H1 (cell line): Measurements from ENCODE around the gene EN2. TPM values are rescaled to one million over a fixed set of nuclear protein-coding genes. Genes with fewer than 3 reads are reported as not detected.

Experiments used
- CTCF ChIA-PET: fragments of 300-600 bp; sonication (Branson Sonifier 250); formaldehyde crosslinking; loops from one replicate; lab custom pipeline; 2021; ENCODE audit not compliant: partially characterized antibody; lab: Charles Lee
- POLR2A ChIA-PET: fragments of 300-600 bp; sonication (Branson Sonifier 250); formaldehyde crosslinking; loops from one replicate; lab custom pipeline; 2021; ENCODE audit warnings: inconsistent platforms; ENCODE audit not compliant: partially characterized antibody; lab: Charles Lee
- DNase-seq, 2 experiments: peaks; one replicate each; pipeline versions ENCODE4 v3.0.0 to v3.0.0-alpha.2; 2010 to 2022; ENCODE audit warnings: low spot score in 2 of 2, low read depth in 1 of 2, mixed read lengths in 1 of 2
- FAIRE-seq: peaks from 2 replicates; lab custom pipeline; 2011; peaks lifted over from hg19 to GRCh38; lab: Jason Lieb, UNC
- H2AFZ ChIP-seq: 2 replicates; pipeline ENCODE4 v1.8.1; 2012; ENCODE audit warnings: low read length, inconsistent platforms
- H2AK5ac ChIP-seq: 2 replicates; pipeline ENCODE4 v1.6.1; 2013; ENCODE audit warnings: low read depth, low read length
- H2BK120ac ChIP-seq: replicated peaks from 2 replicates; pipeline ENCODE3; 2013; ENCODE audit warnings: low read depth, low read length, inconsistent platforms
- H2BK12ac ChIP-seq: 2 replicates; pipeline ENCODE4 v1.6.1; 2013; ENCODE audit warnings: low read depth, low read length
- H2BK15ac ChIP-seq: 2 replicates; pipeline ENCODE4 v1.6.1; 2013; ENCODE audit warnings: low read length
- H2BK20ac ChIP-seq: 2 replicates; pipeline ENCODE4 v1.6.1; 2013; ENCODE audit warnings: low read length
- H2BK5ac ChIP-seq: 2 replicates; pipeline ENCODE4 v1.6.1; 2013; ENCODE audit warnings: low read depth, low read length
- H3K14ac ChIP-seq: 2 replicates; pipeline ENCODE4 v1.6.1; 2013; ENCODE audit warnings: inconsistent platforms; ENCODE audit not compliant: insufficient read length
- H3K18ac ChIP-seq: 2 replicates; pipeline ENCODE4 v1.6.1; 2013; ENCODE audit warnings: low read length; ENCODE audit errors: extremely low read depth
- H3K23ac ChIP-seq: 2 replicates; pipeline ENCODE4 v1.6.1; 2013; ENCODE audit warnings: inconsistent platforms; ENCODE audit not compliant: insufficient read length
- H3K23me2 ChIP-seq: 2 replicates; pipeline ENCODE4 v1.6.1; 2013; ENCODE audit warnings: low read depth, low read length
- H3K27ac ChIP-seq: 2 replicates; pipeline ENCODE4 v1.6.1; 2011; ENCODE audit warnings: low read depth, low read length, inconsistent platforms
- H3K27me3 ChIP-seq, 4 experiments: replicated peaks in 1 of 4; 1 replicate in 1 of 4; 2 replicates in 3 of 4; pipeline versions ENCODE4 v1.6.1 to v1.8.1; 2011 to 2013; ENCODE audit warnings: low read length in 3 of 4, mild to moderate bottlenecking in 3 of 4, inconsistent platforms in 2 of 4, mixed read lengths in 2 of 4, moderate library complexity in 1 of 4; ENCODE audit not compliant: control insufficient read depth in 3 of 4, insufficient read depth in 3 of 4; ENCODE audit errors: extremely low read depth in 1 of 4
- H3K36me3 ChIP-seq, 4 experiments: 2 replicates each; pipeline versions ENCODE4 v1.6.1 to v1.8.1; 2011 to 2013; ENCODE audit warnings: mild to moderate bottlenecking in 4 of 4, low read length in 3 of 4, moderate library complexity in 2 of 4, control low read depth in 1 of 4, inconsistent platforms in 1 of 4; ENCODE audit not compliant: insufficient read depth in 4 of 4, control insufficient read depth in 2 of 4
- H3K4ac ChIP-seq: replicated peaks from 2 replicates; pipeline ENCODE3; 2013; ENCODE audit warnings: low read length, low read depth, mixed read lengths, inconsistent platforms; ENCODE audit not compliant: insufficient read length
- H3K4me1 ChIP-seq, 4 experiments: replicated peaks in 1 of 4; 1 replicate in 1 of 4; 2 replicates in 3 of 4; pipeline versions ENCODE4 v1.6.1 to v1.8.1; 2011 to 2013; ENCODE audit warnings: low read length in 3 of 4, inconsistent platforms in 2 of 4, mixed read lengths in 1 of 4; ENCODE audit not compliant: insufficient read depth in 4 of 4, control insufficient read depth in 3 of 4
- H3K4me2 ChIP-seq, 2 experiments: 2 replicates each; pipeline versions ENCODE4 v1.6.1 to v1.8.1; 2011 to 2013; ENCODE audit warnings: low read depth in 2 of 2, low read length in 2 of 2, control low read depth in 1 of 2, inconsistent platforms in 1 of 2, mild to moderate bottlenecking in 1 of 2; ENCODE audit not compliant: insufficient read depth in 1 of 2
- H3K4me3 ChIP-seq, 4 experiments: fragments of 200-600, 300-600 bp in 1 of 4; sonication (generic), shearing (Covaris generic), sonication (Bioruptor Twin) in 1 of 4; 2 replicates each; pipeline versions ENCODE4 v1.5.1 to v1.8.1; 2011 to 2016; ENCODE audit warnings: low read length in 4 of 4, low read depth in 3 of 4, control low read depth in 2 of 4, inconsistent platforms in 2 of 4, mild to moderate bottlenecking in 2 of 4, mixed read lengths in 1 of 4, moderate library complexity in 1 of 4; ENCODE audit not compliant: insufficient read depth in 2 of 4; ENCODE audit errors: extremely low read depth in 1 of 4
- H3K56ac ChIP-seq: replicated peaks from 2 replicates; pipeline ENCODE3; 2013; ENCODE audit warnings: low read depth, mild to moderate bottlenecking, mixed read lengths, low read length, inconsistent platforms; ENCODE audit not compliant: insufficient read length
- H3K79me1 ChIP-seq: 2 replicates; pipeline ENCODE4 v1.6.1; 2013; ENCODE audit warnings: low read depth, low read length, control low read depth
- H3K79me2 ChIP-seq, 2 experiments: 2 replicates each; pipeline versions ENCODE4 v1.6.1 to v1.8.1; 2012 to 2013; ENCODE audit warnings: low read length in 2 of 2, mild to moderate bottlenecking in 2 of 2, inconsistent platforms in 1 of 2; ENCODE audit not compliant: insufficient read depth in 2 of 2, control insufficient read depth in 1 of 2
- H3K9ac ChIP-seq, 4 experiments: replicated peaks in 1 of 4; 1 replicate in 1 of 4; 2 replicates in 3 of 4; pipeline versions ENCODE4 v1.6.1 to v1.8.1; 2011 to 2013; ENCODE audit warnings: low read depth in 3 of 4, low read length in 3 of 4, control low read depth in 2 of 4, mild to moderate bottlenecking in 2 of 4, moderate library complexity in 2 of 4, inconsistent platforms in 1 of 4; ENCODE audit errors: extremely low read depth in 1 of 4
- H3K9me3 ChIP-seq, 2 experiments: 2 replicates each; pipeline versions ENCODE4 v1.6.1 to v1.8.1; 2012 to 2013; ENCODE audit warnings: mild to moderate bottlenecking in 2 of 2, moderate library complexity in 2 of 2, control low read depth in 1 of 2, inconsistent platforms in 1 of 2, low read depth in 1 of 2, low read length in 1 of 2, mixed read lengths in 1 of 2; ENCODE audit not compliant: insufficient read depth in 2 of 2
- H4K20me1 ChIP-seq, 2 experiments: replicated peaks in 1 of 2; 2 replicates each; pipeline versions ENCODE3 to v1.8.1; 2011 to 2013; ENCODE audit warnings: inconsistent platforms in 2 of 2, low read length in 2 of 2, mild to moderate bottlenecking in 1 of 2; ENCODE audit not compliant: insufficient read depth in 2 of 2, control insufficient read depth in 1 of 2
- H4K5ac ChIP-seq: 2 replicates; pipeline ENCODE4 v1.6.1; 2013; ENCODE audit warnings: low read length, low read depth, mixed read lengths, inconsistent platforms; ENCODE audit not compliant: insufficient read length
- H4K8ac ChIP-seq: 2 replicates; pipeline ENCODE4 v1.8.0; 2013; ENCODE audit warnings: mild to moderate bottlenecking, moderate library complexity, low read length, inconsistent platforms; ENCODE audit not compliant: insufficient read depth; ENCODE audit errors: extremely low read depth
- H4K91ac ChIP-seq: replicated peaks from 2 replicates; pipeline ENCODE3; 2013; ENCODE audit warnings: low read length, mixed read lengths, inconsistent platforms; ENCODE audit not compliant: insufficient read length
- BRCA1 ChIP-seq: IDR thresholded peaks from 2 replicates; pipeline ENCODE4 v1.6.1; 2012; ENCODE audit warnings: low read depth, low read length, improper control_type of control experiment
- CEBPB ChIP-seq: IDR thresholded peaks from 2 replicates; pipeline ENCODE4 v1.6.1; 2012; ENCODE audit warnings: low read depth, low read length
- EGR1 ChIP-seq: IDR thresholded peaks from 2 replicates; pipeline ENCODE4 v1.6.1; 2011; ENCODE audit warnings: low read depth, low read length, borderline replicate concordance
- FOSL1 ChIP-seq: IDR thresholded peaks from 2 replicates; pipeline ENCODE4 v1.6.1; 2011; ENCODE audit warnings: mild to moderate bottlenecking, low read depth, low read length, moderate library complexity; ENCODE audit not compliant: insufficient read depth
- HDAC2 ChIP-seq, 2 experiments: fragments of 300-600 bp in 1 of 2; sonication (generic) in 1 of 2; IDR thresholded peaks; 2 replicates each; pipeline ENCODE4 v1.6.1; 2011 to 2012; ENCODE audit warnings: low read depth in 2 of 2, low read length in 2 of 2, mild to moderate bottlenecking in 2 of 2, moderate library complexity in 2 of 2, borderline replicate concordance in 1 of 2, inconsistent platforms in 1 of 2
- HDAC6 ChIP-seq: IDR thresholded peaks from one replicate; pipeline ENCODE4 v1.7.1; 2012; ENCODE audit warnings: low read depth, mild to moderate bottlenecking, inconsistent platforms, low read length, moderate library complexity
- NRF1 ChIP-seq: IDR thresholded peaks from 2 replicates; pipeline ENCODE4 v1.6.1; 2011; ENCODE audit warnings: mild to moderate bottlenecking, low read depth, low read length, improper control_type of control experiment
- PHF8 ChIP-seq: fragments of 200-600 bp; sonication (generic); conservative IDR thresholded peaks from 2 replicates; pipeline ENCODE4 v1.7.1; 2012; ENCODE audit warnings: low read depth, mild to moderate bottlenecking, inconsistent platforms, low read length, moderate library complexity
- RFX5 ChIP-seq: IDR thresholded peaks from 2 replicates; pipeline ENCODE4 v1.6.1; 2011; ENCODE audit warnings: low read depth, low read length, improper control_type of control experiment, borderline replicate concordance
- RXRA ChIP-seq: IDR thresholded peaks from 2 replicates; pipeline ENCODE4 v1.6.1; 2011; ENCODE audit warnings: low read depth, mild to moderate bottlenecking, low read length, moderate library complexity; ENCODE audit not compliant: insufficient read depth
- SRF ChIP-seq: IDR thresholded peaks from 2 replicates; pipeline ENCODE4 v1.6.1; 2011; ENCODE audit warnings: mild to moderate bottlenecking, low read depth, low read length, moderate library complexity
- USF2 ChIP-seq: IDR thresholded peaks from 2 replicates; pipeline ENCODE4 v1.6.1; 2011; ENCODE audit warnings: low read length, improper control_type of control experiment
- whole genome bisulfite sequencing, 2 experiments: shearing (Covaris generic) in 1 of 2; methylation state at CpG; one replicate each; pipeline versions ENCODE4 v1.1.6 to v1.1.7; 2013 to 2015; ENCODE audit warnings: low lambda C conversion rate in 2 of 2, mixed read lengths in 2 of 2, inconsistent platforms in 1 of 2, low coverage in 1 of 2, missing lambda C conversion rate in 1 of 2; ENCODE audit not compliant: insufficient replicate concordance in 2 of 2, insufficient coverage in 1 of 2, insufficient read length in 1 of 2; ENCODE audit errors: extremely low coverage in 1 of 2, missing lambda C conversion rate in 1 of 2; 5-methylcytosine and 5-hydroxymethylcytosine counted together
- polyA plus RNA-seq, 7 experiments: library from polyadenylated mRNA; depleted of rRNA in 3 of 7; stranded (reverse) in 5 of 7; unstranded in 2 of 7; fragments of >200 nt in 5 of 7; fragments of 200-250 nt in 2 of 7; gene quantifications; 1 replicate in 5 of 7; 2 replicates in 1 of 7; 4 replicates in 1 of 7; pipeline versions ENCODE4 v1.2.1 to v1.2.3, GENCODE V29; 2011 to 2013; ENCODE audit warnings: missing spikeins in 2 of 7, mixed read lengths in 2 of 7
- total RNA-seq: library from RNA; stranded (reverse); fragmentation: NEBNext Ultra II Directional; extraction: Animal tissue kit (Norgen Biotek cat#: 25700); gene quantifications from 2 replicates; pipeline ENCODE4 v1.2.1, GENCODE V29; 2021

Gene EN2
- total and polyA plus RNA-seq, 2 of the 8 experiments (the other 6 are each of a cell fraction or from before 2014, with no cell fraction given), result not detected

DNA sequence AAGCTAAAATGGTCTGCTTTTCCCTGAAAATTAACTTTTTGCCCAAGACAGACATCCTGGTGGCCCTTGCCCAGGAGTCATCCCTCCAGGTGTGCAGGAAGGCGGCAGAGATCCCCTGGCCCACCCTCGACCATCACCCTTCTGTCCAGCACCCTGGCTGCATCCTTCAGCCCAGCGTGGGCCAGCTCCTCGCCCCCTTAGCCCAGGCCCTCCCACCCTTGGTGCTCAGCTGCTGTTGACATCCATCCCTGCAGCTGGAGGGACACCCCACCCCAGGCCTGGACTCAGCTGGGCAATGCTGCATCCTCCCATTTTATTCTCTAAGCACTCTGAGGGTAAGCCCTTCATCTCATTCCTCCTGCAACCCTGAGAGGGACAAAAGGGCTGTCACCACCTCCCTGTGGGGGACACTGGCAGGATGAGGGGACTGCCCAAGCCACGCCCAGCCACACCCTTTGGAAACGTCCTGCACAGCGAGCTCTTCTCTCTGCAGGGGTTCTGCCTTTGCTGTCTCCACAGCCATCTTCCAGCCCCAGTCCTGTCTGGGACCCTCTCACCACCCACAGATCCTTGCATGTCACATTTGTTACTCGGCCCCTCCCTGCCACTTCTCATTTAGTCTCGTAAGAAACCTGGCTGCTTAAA is 30.7 kb downstream of the EN2 start:
- no peak overlapping the region for H4K91ac ChIP-seq
- no peaks in the 10 kb centered on the region for H3K79me2 ChIP-seq
- no peak overlapping the region; the same call in 1 of the 2 replicates for H3K18ac ChIP-seq
- H2BK5ac ChIP-seq, result no peak overlapping the region
- H3K4me2 ChIP-seq, result no peak overlapping the region
- peaks cover 17 to 82% (median 64%) of the 10 kb centered on the region in 4 experiments for H3K27me3 ChIP-seq
- no peak overlapping the region for H4K5ac ChIP-seq
- H2AFZ ChIP-seq, result no peak overlapping the region
- POLR2A ChIA-PET, result interaction anchor here (0.9 kb wide), 1 partner anchor 43 kb away, joined by 3 read pairs; no protein-coding TSS in a partner anchor
- no peak overlapping the region for H3K9ac ChIP-seq
- no peak overlapping the region for H3K27ac ChIP-seq
- H3K9me3 ChIP-seq, result no peaks in the 10 kb centered on the region
- H3K56ac ChIP-seq, result no peak overlapping the region
- no peak for FAIRE-seq
- no peak overlapping the region for H2BK20ac ChIP-seq
- H3K36me3 ChIP-seq, result no peaks in the 10 kb centered on the region
- H4K8ac ChIP-seq, result no peak overlapping the region; the same call in 1 of the 2 replicates
- peaks cover 3% of the 10 kb centered on the region; the same call in 1 of the 2 replicates for H3K23me2 ChIP-seq
- no peak overlapping the region for H3K23ac ChIP-seq
- H2AK5ac ChIP-seq, result no peak overlapping the region
- H2BK12ac ChIP-seq, result no peak overlapping the region
- no peak overlapping the region for H3K14ac ChIP-seq
- H3K4me1 ChIP-seq, result peaks cover 0 to 17% (median 13%) of the 10 kb centered on the region in 4 experiments; a peak in 6 of 7 replicates
- CTCF ChIA-PET, result interaction anchor here (0.7 to 1.6 kb wide), 2 partner anchors 16 to 134 kb away, joined by 4 read pairs; no protein-coding TSS in a partner anchor
- DNase-seq, result no peak
- WGBS, 2 experiments, result 78% methylated on average over 5 of the region's 9 CpGs; no CpG with 5 or more reads in 1 of the 2 experiments
- no peak overlapping the region for H3K4me3 ChIP-seq
- peaks cover 0 to 3% of the 10 kb centered on the region in 2 experiments for H4K20me1 ChIP-seq
- no peak overlapping the region for H2BK15ac ChIP-seq
- no peak overlapping the region for H2BK120ac ChIP-seq
- no peak overlapping the region for H3K4ac ChIP-seq
- no peaks in the 10 kb centered on the region for H3K79me1 ChIP-seq
- TF ChIP-seq USF2 (no peak), RXRA (no peak), NRF1 (no peak), FOSL1 (no peak), SRF (no peak), BRCA1 (no peak), EGR1 (no peak), RFX5 (no peak), CEBPB (no peak), PHF8 (no peak), HDAC6 (no peak), HDAC2 (IDR thresholded peaks at IDR 0.05; ENCODE audit: borderline replicate concordance in 1 of 2, low read depth in 2 of 2, low read length in 2 of 2) (no peak)
